HepG2 (cell line): Measurements from ENCODE around the gene TCTN2. TPM values are rescaled to one million over a fixed set of nuclear protein-coding genes. Genes with fewer than 3 reads are reported as not detected.
A peak's percentile ranks its signal among the peaks of the same experiment; 100 is the strongest.

Experiments
- ATAC-seq: fragments of 200-7000 bp; cut with Tn5 transposase; 3 replicates; pipeline ENCODE4 v1.9.1; 2020; ENCODE audit warnings: mild to moderate bottlenecking, moderate library complexity
- BruUV-seq: library from RNA; stranded (reverse); fragments of 400-500 nt; replicated peaks from 2 replicates; lab custom pipeline; 2021; lab: Mats Ljungman, UMichigan
- CTCF ChIA-PET: fragments of 300-600 bp; formaldehyde crosslinking; extraction: SDS; loops from one replicate; lab custom pipeline; 2021; ENCODE audit warnings: low total read pairs, inconsistent platforms, low intra/inter-chr PET ratio; lab: Yijun Ruan, JAX
- POLR2A ChIA-PET: fragments of 350-600 bp; sonication (Branson Sonifier 250); formaldehyde crosslinking; loops from one replicate; lab custom pipeline; 2020; ENCODE audit warnings: antibody characterized with exemption, inconsistent platforms; lab: Yijun Ruan, JAX
- DNase-seq: peaks from one replicate; pipeline ENCODE4 v3.0.0-alpha.2; 2015; ENCODE audit warnings: low spot score
- FAIRE-seq: peaks from 3 replicates; lab custom pipeline; 2011; peaks lifted over from hg19 to GRCh38; lab: Jason Lieb, UNC
- H2AFZ ChIP-seq: one replicate; pipeline ENCODE4 v1.6.1; 2011; ENCODE audit warnings: low read length, inconsistent platforms
- H3K27ac ChIP-seq: fragments of 300-600 bp; 3 replicates; pipeline ENCODE4 v1.8.0; 2011; ENCODE audit warnings: mixed run types, mild to moderate bottlenecking, mixed read lengths, low read length, inconsistent platforms; ENCODE audit not compliant: insufficient read depth; ENCODE audit errors: extremely low read length
- H3K27me3 ChIP-seq, 2 experiments: fragments of 200-600 bp in 1 of 2; 2 replicates in 1 of 2; 3 replicates in 1 of 2; pipeline versions ENCODE4 v1.6.0 to v1.8.0; 2011; ENCODE audit warnings: low read length in 2 of 2, mild to moderate bottlenecking in 2 of 2, moderate library complexity in 2 of 2, inconsistent platforms in 1 of 2; ENCODE audit not compliant: insufficient read depth in 2 of 2, control insufficient read depth in 1 of 2
- H3K36me3 ChIP-seq, 2 experiments: fragments of 200-600 bp in 1 of 2; replicated peaks in 1 of 2; 2 replicates in 1 of 2; 3 replicates in 1 of 2; pipeline versions ENCODE4 v1.5.1 to v1.8.0; 2011; ENCODE audit warnings: low read length in 2 of 2, inconsistent platforms in 1 of 2; ENCODE audit not compliant: insufficient read depth in 2 of 2, control insufficient read depth in 1 of 2
- H3K4me1 ChIP-seq: 2 replicates; pipeline ENCODE4 v1.5.1; 2012; ENCODE audit warnings: low read length, inconsistent platforms; ENCODE audit not compliant: insufficient read depth
- H3K4me2 ChIP-seq: 2 replicates; pipeline ENCODE4 v1.6.0; 2011; ENCODE audit warnings: low read depth, low read length, inconsistent platforms
- H3K4me3 ChIP-seq, 3 experiments: fragments of 200-600 bp in 1 of 3; sonication (generic), shearing (Covaris generic) in 1 of 3; replicated peaks in 1 of 3; 2 replicates each; pipeline ENCODE4 v1.5.1; 2011 to 2016; ENCODE audit warnings: low read length in 3 of 3, inconsistent platforms in 2 of 3, low read depth in 2 of 3, mild to moderate bottlenecking in 2 of 3, control low read depth in 1 of 3, mixed read lengths in 1 of 3; ENCODE audit not compliant: insufficient read depth in 1 of 3
- H3K79me2 ChIP-seq: one replicate; pipeline ENCODE4 v1.6.1; 2011; ENCODE audit warnings: low read length, inconsistent platforms; ENCODE audit not compliant: insufficient read depth
- H3K9ac ChIP-seq: 2 replicates; pipeline ENCODE4 v1.6.0; 2011; ENCODE audit warnings: mild to moderate bottlenecking, low read depth, low read length, inconsistent platforms; ENCODE audit not compliant: insufficient read depth
- H3K9me3 ChIP-seq: 2 replicates; pipeline ENCODE4 v1.5.1; 2012; ENCODE audit warnings: mild to moderate bottlenecking, low read length
- H4K20me1 ChIP-seq: 2 replicates; pipeline ENCODE4 v1.6.0; 2011; ENCODE audit warnings: inconsistent platforms, mild to moderate bottlenecking, low read length, moderate library complexity; ENCODE audit not compliant: insufficient read depth
- BORCS8-MEF2B ChIP-seq: sonication (generic); formaldehyde crosslinking; IDR thresholded peaks from 2 replicates; pipeline ENCODE4 v1.8.0; 2022; ENCODE audit warnings: mild to moderate bottlenecking, missing genetic modification reagents
- CBX1 ChIP-seq: IDR thresholded peaks from one replicate; pipeline ENCODE4 v1.6.1; 2016; ENCODE audit warnings: antibody characterized with exemption, low read depth
- FOXP1 ChIP-seq, 2 experiments: fragments of 450-650 bp in 1 of 2; IDR thresholded peaks; 2 replicates each; pipeline ENCODE4 v1.6.1; 2017 to 2018; ENCODE audit warnings: antibody characterized with exemption in 1 of 2
- NFE2L1 ChIP-seq: sonication (generic); formaldehyde crosslinking; IDR thresholded peaks from 2 replicates; pipeline ENCODE4 v1.4.0; 2020; ENCODE audit warnings: missing genetic modification reagents, mild to moderate bottlenecking, borderline replicate concordance
- PITX1 ChIP-seq: sonication (generic); formaldehyde crosslinking; IDR thresholded peaks from 2 replicates; pipeline ENCODE4 v1.5.1; 2020; ENCODE audit warnings: mild to moderate bottlenecking, missing genetic modification reagents
- RNF219 ChIP-seq: sonication (generic); formaldehyde crosslinking; IDR thresholded peaks from 2 replicates; pipeline ENCODE4 v1.5.0; 2020; ENCODE audit warnings: mild to moderate bottlenecking, missing genetic modification reagents
- SCMH1 ChIP-seq: sonication (generic); formaldehyde crosslinking; IDR thresholded peaks from 2 replicates; pipeline ENCODE4 v1.9.0; 2021; ENCODE audit warnings: missing genetic modification reagents, mild to moderate bottlenecking, borderline replicate concordance
- SIN3B ChIP-seq: fragments of 150-350 bp; IDR thresholded peaks from 2 replicates; pipeline ENCODE4 v1.6.1; 2014; ENCODE audit warnings: low read length
- ZFP1 ChIP-seq: IDR thresholded peaks from 2 replicates; pipeline ENCODE4 v1.6.1; 2016
- ZMAT3 ChIP-seq: sonication (generic); formaldehyde crosslinking; conservative IDR thresholded peaks from 2 replicates; pipeline ENCODE4 v1.7.0; 2021; ENCODE audit warnings: missing genetic modification reagents
- ZNF678 ChIP-seq: sonication (generic); formaldehyde crosslinking; IDR thresholded peaks from 2 replicates; pipeline ENCODE4 v1.4.0; 2020; ENCODE audit warnings: mild to moderate bottlenecking, missing genetic modification reagents
- ZNF747 ChIP-seq: sonication (generic); formaldehyde crosslinking; IDR thresholded peaks from 2 replicates; pipeline ENCODE4 v1.8.1; 2023; ENCODE audit warnings: missing genetic modification reagents, mild to moderate bottlenecking, borderline replicate concordance
- ZSCAN22 ChIP-seq: sonication (generic); formaldehyde crosslinking; IDR thresholded peaks from 2 replicates; pipeline ENCODE4 v1.4.0; 2020; ENCODE audit warnings: mild to moderate bottlenecking, missing genetic modification reagents
- WGBS: methylation state at CpG from one replicate; pipeline ENCODE4 v1.1.6; 2017; ENCODE audit warnings: low lambda C conversion rate; 5-methylcytosine and 5-hydroxymethylcytosine counted together
- in situ Hi-C: cut with HindIII; loops from 2 replicates; pipeline ENCODE4 v1.10.0; 2017; ENCODE audit warnings: low pct_unique_long_range_greater_than_20kb; ENCODE audit not compliant: extremely low pct_ligation_motif_present
- intact Hi-C: fragments of 100-400 bp; cut with micrococcal nuclease; formaldehyde crosslinking; loops from one replicate; pipeline ENCODE4 v1.10.0; 2022; ENCODE audit not compliant: unreplicated experiment
- polyA plus RNA-seq, 8 experiments: library from polyadenylated mRNA; depleted of rRNA in 3 of 8; stranded (reverse) in 7 of 8; unstranded in 1 of 8; fragments of >200 nt; fragmentation: Illumina TruSeq in 4 of 8; extraction: Trizol in 4 of 8; gene quantifications; 2 replicates each; pipeline versions ENCODE4 v1.2.1 to v1.2.3, GENCODE V29; 2011 to 2016; ENCODE audit warnings: low read depth in 4 of 8, missing spikeins in 1 of 8, mixed read lengths in 1 of 8; ENCODE audit not compliant: insufficient read depth in 1 of 8
- total RNA-seq, 5 experiments: library from RNA; depleted of rRNA; stranded (reverse); fragments of >200 nt; fragmentation: Illumina TruSeq; extraction: Trizol; gene quantifications; 2 replicates each; pipeline ENCODE4 v1.2.3, GENCODE V29; 2016; ENCODE audit warnings: low read depth in 1 of 5
- TF ChIP-seq, protein P1 (sequence below): sonication (generic); formaldehyde crosslinking; IDR thresholded peaks from 2 replicates; pipeline ENCODE4 v1.4.0; 2020; ENCODE audit warnings: low read depth, missing genetic modification reagents
- TF ChIP-seq, protein P2 (sequence below): sonication (generic); formaldehyde crosslinking; IDR thresholded peaks from 2 replicates; pipeline ENCODE4 v1.5.0; 2020; ENCODE audit warnings: missing genetic modification reagents

TCTN2 gene
- total and polyA plus RNA-seq, 2 of the 13 experiments (the other 11 are each of a cell fraction or from before 2014, with no cell fraction given), result 5.0 to 8.1 TPM

- TF ChIP-seq, protein P1, sequence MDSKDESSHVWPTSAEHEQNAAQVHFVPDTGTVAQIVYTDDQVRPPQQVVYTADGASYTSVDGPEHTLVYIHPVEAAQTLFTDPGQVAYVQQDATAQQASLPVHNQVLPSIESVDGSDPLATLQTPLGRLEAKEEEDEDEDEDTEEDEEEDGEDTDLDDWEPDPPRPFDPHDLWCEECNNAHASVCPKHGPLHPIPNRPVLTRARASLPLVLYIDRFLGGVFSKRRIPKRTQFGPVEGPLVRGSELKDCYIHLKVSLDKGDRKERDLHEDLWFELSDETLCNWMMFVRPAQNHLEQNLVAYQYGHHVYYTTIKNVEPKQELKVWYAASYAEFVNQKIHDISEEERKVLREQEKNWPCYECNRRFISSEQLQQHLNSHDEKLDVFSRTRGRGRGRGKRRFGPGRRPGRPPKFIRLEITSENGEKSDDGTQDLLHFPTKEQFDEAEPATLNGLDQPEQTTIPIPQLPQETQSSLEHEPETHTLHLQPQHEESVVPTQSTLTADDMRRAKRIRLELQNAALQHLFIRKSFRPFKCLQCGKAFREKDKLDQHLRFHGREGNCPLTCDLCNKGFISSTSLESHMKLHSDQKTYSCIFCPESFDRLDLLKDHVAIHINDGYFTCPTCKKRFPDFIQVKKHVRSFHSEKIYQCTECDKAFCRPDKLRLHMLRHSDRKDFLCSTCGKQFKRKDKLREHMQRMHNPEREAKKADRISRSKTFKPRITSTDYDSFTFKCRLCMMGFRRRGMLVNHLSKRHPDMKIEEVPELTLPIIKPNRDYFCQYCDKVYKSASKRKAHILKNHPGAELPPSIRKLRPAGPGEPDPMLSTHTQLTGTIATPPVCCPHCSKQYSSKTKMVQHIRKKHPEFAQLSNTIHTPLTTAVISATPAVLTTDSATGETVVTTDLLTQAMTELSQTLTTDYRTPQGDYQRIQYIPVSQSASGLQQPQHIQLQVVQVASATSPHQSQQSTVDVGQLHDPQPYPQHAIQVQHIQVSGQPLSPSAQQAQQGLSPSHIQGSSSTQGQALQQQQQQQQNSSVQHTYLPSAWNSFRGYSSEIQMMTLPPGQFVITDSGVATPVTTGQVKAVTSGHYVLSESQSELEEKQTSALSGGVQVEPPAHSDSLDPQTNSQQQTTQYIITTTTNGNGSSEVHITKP, result no peak
- no peak for TF ChIP-seq ZMAT3 (CRISPR knock-in tag)
- TF ChIP-seq, protein P2, sequence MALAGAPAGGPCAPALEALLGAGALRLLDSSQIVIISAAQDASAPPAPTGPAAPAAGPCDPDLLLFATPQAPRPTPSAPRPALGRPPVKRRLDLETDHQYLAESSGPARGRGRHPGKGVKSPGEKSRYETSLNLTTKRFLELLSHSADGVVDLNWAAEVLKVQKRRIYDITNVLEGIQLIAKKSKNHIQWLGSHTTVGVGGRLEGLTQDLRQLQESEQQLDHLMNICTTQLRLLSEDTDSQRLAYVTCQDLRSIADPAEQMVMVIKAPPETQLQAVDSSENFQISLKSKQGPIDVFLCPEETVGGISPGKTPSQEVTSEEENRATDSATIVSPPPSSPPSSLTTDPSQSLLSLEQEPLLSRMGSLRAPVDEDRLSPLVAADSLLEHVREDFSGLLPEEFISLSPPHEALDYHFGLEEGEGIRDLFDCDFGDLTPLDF, result 0 out of 2 replicates have a peak, but pooled peaks have one; percentile 37
Observed at GRCh38 chr12:123712780-123713319, 41.9 kb downstream of the TCTN2 start (continued).

GRCh38 chr12:123713398-123713797, 42.5 kb downstream of the TCTN2 start:
- Histone ChIP-seq H3K79me2 (peaks cover 17% of the 10 kb centered on the region), H3K4me1 (peaks cover 25% of the 10 kb centered on the region), H3K36me3 (no peaks in the 10 kb centered on the region), H3K9me3 (no peaks in the 10 kb centered on the region), H3K9ac (peak overlapping the region; percentile 85), H4K20me1 (no peaks in the 10 kb centered on the region), H3K27me3 (no peaks in the 10 kb centered on the region), H2AFZ (no peak overlapping the region), H3K27ac (peak overlapping the region; percentile 49), H3K4me2 (peak overlapping the region; percentile 84), H3K4me3 (peak overlapping the region; percentile 88 to 96 (median 94))
- TSS peak; percentile 70 for BruUV-seq
- FAIRE-seq (no peak), ATAC-seq (no peak), DNase-seq (peak; percentile 16)
- in situ Hi-C loops (no loop called here), intact Hi-C loops (loop anchor here (10.0 kb wide), 1 partner anchor 271 kb away; no protein-coding TSS in a partner anchor)
- CTCF ChIA-PET, result no interaction called here
- POLR2A ChIA-PET, result interaction anchor here (1.6 to 1.9 kb wide), 2 partner anchors 7 to 42 kb away, joined by 6 read pairs; partner anchors contain the start of gene TCTN2
- 30% methylated on average over 6 of the region's 6 CpGs for WGBS
- TF ChIP-seq SIN3B, result no peak
- no peak for TF ChIP-seq PITX1 (CRISPR knock-in tag)
- TF ChIP-seq CBX1, result no peak
- no peak for TF ChIP-seq SCMH1 (CRISPR knock-in tag)
- TF ChIP-seq ZFP1 (CRISPR knock-in tag), result no peak
- no peak for TF ChIP-seq ZNF747 (CRISPR knock-in tag)
- no peak for TF ChIP-seq NFE2L1 (CRISPR knock-in tag)
- no peak for TF ChIP-seq BORCS8-MEF2B (CRISPR knock-in tag)
- no peak for TF ChIP-seq ZNF678 (CRISPR knock-in tag)
- no peak for TF ChIP-seq FOXP1 (IDR thresholded peaks at IDR 0.05)
- no peak for TF ChIP-seq FOXP1 (CRISPR knock-in tag; IDR thresholded peaks at IDR 0.05)
- no peak for TF ChIP-seq ZSCAN22 (CRISPR knock-in tag)
- no peak for TF ChIP-seq RNF219 (CRISPR knock-in tag)
